Amniotic stem cell (primary cell): ENCODE results near the gene IFITM10.

ENCODE experiments used
- DNase-seq: peaks from one replicate; lab custom pipeline; 2025; lab: John Stamatoyannopoulos, UW

Gene IFITM10

DNA sequence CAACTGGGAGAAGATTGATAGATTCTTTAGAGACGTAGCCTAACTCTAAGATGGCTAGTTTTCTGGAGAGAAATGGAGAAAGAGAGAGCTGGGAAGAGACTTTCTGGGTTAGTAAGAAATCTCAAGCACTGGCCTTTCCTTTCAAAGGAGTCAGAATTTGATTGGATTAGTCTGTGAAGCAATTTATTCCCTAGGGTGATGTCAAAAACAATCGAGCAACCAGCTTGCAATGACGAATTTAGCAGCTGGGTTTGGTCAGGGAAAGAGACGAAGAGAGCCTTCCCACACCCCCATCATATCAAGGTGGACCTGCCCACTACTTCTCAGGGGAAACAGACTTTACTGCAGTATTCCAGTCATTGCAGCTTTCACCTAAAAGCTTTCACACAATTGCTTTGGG lies 42.6 kb downstream of the IFITM10 start:
- no peak for DNase-seq

DNA sequence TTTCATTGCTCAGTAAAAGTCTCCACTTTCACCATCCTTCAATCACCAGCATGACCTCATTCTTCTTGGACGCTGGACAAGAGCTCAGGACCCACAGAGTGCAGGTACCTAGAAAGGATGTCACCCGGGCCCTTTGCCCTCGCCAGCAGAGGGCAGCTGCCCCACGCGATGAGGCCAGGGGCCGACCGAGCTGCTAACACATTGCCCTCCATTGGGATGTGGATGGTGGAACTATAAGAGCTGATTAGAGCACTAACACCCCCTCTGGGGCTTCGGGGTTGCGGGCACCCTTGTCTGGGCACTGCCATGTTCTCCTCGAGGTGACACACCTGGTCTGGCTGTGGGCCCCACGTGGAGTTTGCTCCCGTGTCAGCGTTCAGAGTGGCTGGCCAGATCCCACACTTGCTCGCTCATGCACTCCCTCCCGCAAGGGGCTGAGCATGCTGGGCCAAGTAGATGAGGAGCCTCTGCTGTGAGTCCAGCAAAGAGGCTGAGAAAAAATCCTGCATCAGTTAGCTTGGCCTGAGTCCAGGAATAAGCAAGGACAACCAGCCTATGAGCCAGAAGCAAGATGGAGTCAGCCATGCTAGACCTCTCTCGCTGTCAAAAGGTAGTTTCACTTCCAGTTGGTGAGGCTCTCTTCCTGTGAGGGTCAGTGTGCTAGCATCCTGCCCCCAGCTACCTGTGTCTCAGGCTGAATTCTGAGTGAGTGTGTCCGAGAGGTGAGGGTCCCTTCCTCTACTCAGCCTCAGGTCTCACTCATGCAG lies 43.6 kb downstream of the IFITM10 start:
- no peak for DNase-seq

- no peak for DNase-seq
Measured at GRCh38 chr11:1705126-1706052, 45.0 kb downstream of the IFITM10 start.

DNA sequence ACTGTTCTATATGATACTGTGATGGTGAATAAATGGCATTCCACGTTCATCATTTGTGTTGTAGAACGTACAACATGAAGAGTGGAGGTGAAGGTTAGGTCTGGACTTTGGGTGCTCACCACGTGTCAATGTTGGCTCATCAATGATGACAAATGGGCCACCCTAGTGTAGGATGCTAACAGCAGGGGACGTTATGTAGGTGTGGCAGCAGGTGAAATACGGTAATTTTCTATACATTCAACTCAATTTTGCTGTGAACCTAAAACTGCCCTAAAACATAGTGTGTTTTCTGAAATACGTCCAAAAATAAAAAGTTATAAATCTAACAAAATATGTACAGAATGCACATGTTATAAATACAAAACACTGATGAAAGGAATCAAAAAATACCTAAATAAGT lies 47.2 kb downstream of the IFITM10 start:
- DNase-seq, result no peak

DNA sequence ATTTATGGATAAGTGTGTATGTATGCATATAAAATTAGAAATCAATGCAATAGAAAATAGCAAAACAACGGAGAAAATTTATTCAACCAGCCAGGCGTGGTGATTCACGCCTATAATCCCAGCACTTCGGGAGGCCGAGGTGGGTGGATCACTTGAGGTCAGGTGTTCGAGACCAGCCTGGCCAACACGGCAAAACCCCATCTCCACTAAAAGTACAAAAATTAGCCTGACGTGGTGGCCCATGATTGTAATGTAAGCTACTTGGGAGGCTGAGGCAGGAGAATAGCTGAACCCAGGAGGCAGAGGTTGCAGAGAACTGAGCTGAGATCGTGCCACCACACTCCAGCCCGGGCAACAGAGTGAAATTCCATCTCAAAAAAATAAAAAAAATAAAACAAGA lies 47.9 kb downstream of the IFITM10 start:
- DNase-seq, result no peak

GRCh38 chr11:1701091-1701807 lies 49.1 kb downstream of the IFITM10 start:
- DNase-seq, result no peak

DNA sequence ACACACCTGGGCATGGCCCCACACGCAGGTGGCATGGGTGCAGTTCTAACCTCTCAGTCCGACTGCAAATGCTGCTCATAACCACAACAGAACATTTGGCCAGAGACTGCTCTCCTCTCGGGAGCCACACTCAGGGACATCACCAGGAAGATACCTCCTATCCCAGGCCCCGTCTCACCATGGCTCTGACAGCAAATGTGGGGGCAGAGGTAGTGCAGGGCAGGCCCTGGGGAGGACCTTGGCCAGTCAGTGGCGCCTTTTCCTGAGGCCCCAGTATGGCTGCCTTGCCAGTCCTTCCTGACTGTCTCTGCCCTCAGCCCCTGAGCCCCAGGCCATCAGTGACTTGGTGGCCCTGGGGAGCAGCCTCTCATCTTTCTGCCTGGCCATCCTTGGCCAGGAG lies 50.6 kb downstream of the IFITM10 start:
- DNase-seq, result no peak

GRCh38 chr11:1696608-1697570 lies 53.5 kb downstream of the IFITM10 start, which contains the start of gene KRTAP5-6:
TSS of gene KRTAP5-6 (plus strand) at chr11:1697195. CDS start at chr11:1697246, 51 bp downstream.
- no peak for DNase-seq

DNA sequence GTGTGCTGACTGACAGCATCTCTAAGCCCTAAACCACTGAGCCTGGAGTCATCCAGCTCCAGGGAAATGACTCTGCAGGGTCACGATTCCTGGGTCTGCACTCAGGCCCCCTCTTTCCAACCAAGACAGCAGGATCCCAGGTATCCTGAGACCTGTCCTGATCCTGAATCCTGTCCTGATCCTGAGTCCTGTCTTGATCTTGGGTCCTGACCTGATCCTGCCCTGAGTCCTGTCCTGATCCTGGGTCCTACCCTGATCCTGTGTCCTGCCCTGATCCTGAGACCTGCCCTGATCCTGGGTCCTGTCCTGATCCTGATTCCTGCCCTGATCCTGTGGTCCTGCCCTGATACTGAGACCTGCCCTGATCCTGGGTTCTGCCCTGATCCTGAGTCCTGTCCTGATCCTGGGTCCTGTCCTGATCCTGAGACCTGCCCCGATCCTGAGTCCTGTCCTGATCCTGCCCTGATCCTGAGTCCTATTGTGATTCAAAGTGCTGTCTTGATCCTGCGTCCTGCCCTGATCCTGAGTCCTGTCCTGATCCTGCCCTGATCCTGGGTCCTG lies 54.8 kb downstream of the IFITM10 start:
- DNase-seq, result no peak

DNA sequence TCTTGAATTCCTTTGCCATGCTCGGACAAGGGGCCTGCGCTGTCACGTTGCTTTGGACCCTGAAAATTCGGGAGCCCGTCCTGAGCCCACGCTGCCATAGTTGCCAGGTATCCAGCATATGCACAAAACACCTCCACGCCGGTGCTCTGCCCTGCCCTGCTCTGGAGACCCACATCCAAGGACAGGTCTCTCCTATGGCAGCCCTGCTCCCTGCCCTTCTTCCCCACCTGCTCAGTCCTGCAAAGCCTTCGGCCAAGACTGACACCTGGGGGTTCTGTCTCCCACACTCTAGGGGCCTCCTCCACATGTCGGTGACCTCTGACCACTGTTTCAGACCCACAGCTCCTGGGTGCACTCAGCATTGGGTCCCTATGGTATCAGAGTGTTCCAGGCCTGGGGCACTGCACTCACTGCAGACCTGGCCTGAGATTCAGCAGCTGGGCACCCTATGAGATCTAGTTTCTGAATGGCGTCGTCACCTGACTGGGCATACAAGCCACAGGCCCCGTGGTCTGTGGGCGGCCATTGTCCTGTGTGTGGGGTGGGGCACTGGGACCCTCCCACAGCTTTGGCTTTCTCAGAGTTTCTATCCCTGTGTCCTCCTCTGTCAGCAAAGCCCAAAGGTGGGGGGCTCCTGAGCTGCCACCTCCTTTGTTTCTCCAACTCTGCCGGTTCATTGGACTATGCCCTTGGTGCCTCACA lies 55.4 kb downstream of the IFITM10 start:
- no peak for DNase-seq

- peak; percentile 53 for DNase-seq
Measured at GRCh38 chr11:1694064-1694845, 56.1 kb downstream of the IFITM10 start.

- DNase-seq, result peak; percentile 36
Measured at GRCh38 chr11:1693327-1694063, 56.9 kb downstream of the IFITM10 start.

GRCh38 chr11:1692708-1693326 lies 57.6 kb downstream of the IFITM10 start:
- no peak for DNase-seq

DNA sequence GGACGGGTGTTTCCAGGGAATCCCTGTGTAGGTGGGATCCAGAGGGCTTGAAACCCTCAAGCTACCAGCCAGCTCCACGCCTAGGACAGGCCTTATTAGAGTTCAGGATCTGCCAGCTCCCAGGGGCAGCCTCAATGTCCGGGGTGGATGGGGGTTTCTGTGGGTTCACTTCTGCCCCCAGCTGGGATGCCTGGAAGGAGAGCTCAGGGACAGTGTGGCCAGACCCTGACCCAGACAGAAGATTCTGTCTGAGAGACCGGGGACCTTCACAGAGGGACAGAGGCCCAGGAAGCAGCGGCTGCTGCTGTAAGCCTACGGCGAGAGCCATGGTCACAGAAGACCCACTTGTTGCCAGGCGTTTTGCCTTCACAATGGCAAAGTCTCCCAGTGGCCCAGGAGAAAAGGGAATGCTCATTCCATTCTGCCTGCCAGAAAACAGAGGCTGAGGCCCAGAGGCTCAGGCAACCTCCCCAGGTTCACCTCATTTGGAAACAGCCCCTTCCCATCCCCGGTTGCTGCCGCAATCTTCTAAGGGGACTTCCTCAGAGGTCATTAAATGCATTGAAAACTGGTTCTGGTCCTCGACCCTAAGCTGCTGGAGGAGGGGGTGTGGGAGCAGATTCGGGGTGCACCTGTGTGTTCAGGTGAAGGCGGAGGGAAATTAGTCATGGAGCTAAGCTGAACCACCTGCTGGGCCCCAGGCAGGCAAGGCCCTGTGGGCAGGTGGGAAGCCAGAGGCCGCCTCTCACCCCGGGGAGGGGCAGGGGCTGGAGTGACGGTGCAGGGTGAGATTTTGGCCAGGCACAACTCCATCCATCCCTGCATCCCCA lies 58.3 kb downstream of the IFITM10 start:
- no peak for DNase-seq

DNA sequence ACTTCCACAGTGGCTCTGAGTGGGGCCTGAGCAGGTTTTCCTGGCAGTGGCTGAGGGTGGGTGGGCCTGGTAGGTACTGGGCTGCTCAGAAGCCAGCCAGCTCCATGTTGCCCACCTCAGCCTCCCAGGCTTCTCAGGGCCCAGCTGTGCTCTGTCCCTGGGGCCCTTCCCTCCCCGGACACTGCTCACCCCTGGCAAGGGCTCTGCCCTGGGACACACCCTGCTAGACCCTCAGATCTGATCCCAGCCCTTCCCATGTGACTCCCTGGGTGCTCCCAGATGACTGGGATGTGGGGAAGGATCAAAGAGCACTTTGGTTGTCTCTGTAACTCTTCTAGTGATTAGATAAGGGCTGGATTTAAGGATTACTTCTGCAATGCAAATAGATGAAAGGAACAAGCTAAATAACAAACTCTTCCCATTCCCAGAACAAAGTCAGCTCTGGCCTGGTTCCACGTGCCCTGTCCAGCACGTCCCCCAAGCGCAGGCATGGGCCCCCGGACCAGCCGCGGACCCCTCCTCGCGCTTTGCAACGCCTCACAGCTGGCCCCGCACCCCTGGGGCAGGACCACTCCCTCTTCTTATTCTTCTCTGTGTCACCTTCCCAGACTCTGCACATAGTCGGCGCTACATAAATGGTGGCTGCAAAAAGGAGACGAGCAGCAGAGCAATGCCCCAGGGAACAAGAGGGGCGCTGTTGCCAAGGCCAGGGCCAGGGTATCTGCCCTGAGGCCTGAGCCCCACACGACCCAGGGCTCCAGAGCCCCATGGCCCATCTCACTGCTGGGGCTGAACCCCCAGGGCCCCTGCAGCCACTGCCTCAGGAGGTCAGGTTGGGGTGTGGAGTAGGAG lies 59.1 kb downstream of the IFITM10 start:
- DNase-seq, result no peak
